Measurements from ENCODE around the gene KRT37.
"Not testable (repeated sequence)": the region's sequence is repeated elsewhere in the genome, so short reads cannot be mapped to it uniquely, and the experiment has no call there.

Gene KRT37

DNA sequence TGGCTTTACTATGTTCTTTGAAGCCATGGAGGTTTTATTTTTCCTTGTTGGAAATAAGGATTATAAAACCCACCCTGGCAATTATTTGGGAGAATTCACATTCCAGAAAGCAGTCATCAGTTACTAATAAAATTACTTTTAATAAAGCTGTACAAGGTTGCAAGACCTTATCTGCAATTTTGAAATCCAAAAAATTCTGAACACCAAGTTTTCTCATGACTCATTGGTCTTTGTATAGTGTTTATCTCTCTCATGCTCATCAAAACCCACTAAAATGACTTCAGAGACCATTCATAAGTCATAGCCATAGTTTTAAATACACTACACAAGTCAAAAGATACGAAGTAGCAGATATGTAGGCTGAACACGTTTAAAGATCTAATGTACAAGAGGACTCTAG is 22.4 kb upstream of the KRT37 start:
- no peak overlapping the region for H3K27ac Mint-ChIP-seq
- no peak overlapping the region for H3K4me3 Mint-ChIP-seq
- peaks cover 6% of the 10 kb centered on the region for H3K27me3 Mint-ChIP-seq
- no peaks in the 10 kb centered on the region for H3K36me3 Mint-ChIP-seq (ENCODE audit: low read depth)
- no peaks in the 10 kb centered on the region for H3K9me3 Mint-ChIP-seq
- no peaks in the 10 kb centered on the region for H3K4me1 Mint-ChIP-seq (ENCODE audit: low read depth)

- Mint-ChIP-seq H3K27ac (no peak overlapping the region), H3K4me1 (ENCODE audit: low read depth) (no peaks in the 10 kb centered on the region), H3K27me3 (peaks cover 11% of the 10 kb centered on the region), H3K4me3 (no peak overlapping the region), H3K9me3 (no peaks in the 10 kb centered on the region), H3K36me3 (ENCODE audit: low read depth) (no peaks in the 10 kb centered on the region)
Observed at GRCh38 chr17:41444640-41445039, 20.3 kb upstream of the KRT37 start.

- Mint-ChIP-seq H3K4me1 (ENCODE audit: low read depth) (no peaks in the 10 kb centered on the region), H3K9me3 (no peaks in the 10 kb centered on the region), H3K27me3 (peaks cover 11% of the 10 kb centered on the region), H3K27ac (no peak overlapping the region), H3K4me3 (no peak overlapping the region), H3K36me3 (ENCODE audit: low read depth) (no peaks in the 10 kb centered on the region)
Observed at GRCh38 chr17:41444186-41444585, 19.8 kb upstream of the KRT37 start.

DNA sequence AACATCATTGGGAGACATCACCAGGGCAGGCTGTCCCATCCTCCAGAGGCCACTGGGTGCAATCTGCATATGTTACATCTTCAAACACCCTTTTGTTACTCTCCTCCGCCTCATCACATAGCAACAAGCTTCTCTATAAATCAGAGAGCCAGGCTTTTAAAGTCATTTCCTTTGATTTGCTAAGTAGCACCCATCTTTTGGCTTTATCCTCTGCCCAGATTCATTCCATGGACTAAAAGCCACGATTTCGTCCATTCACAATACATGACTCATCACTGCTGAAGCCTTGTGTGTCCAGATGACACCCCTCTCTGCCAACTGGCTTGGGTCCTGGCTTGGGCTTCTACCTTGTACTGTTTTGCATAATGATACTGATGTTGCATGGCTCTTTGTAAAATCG is 18.4 kb upstream of the KRT37 start:
- no peak overlapping the region for H3K27ac Mint-ChIP-seq
- peaks cover 11% of the 10 kb centered on the region for H3K27me3 Mint-ChIP-seq
- H3K36me3 Mint-ChIP-seq (ENCODE audit: low read depth), result no peaks in the 10 kb centered on the region
- no peak overlapping the region for H3K4me3 Mint-ChIP-seq
- H3K9me3 Mint-ChIP-seq, result no peaks in the 10 kb centered on the region
- H3K4me1 Mint-ChIP-seq (ENCODE audit: low read depth), result no peaks in the 10 kb centered on the region

DNA sequence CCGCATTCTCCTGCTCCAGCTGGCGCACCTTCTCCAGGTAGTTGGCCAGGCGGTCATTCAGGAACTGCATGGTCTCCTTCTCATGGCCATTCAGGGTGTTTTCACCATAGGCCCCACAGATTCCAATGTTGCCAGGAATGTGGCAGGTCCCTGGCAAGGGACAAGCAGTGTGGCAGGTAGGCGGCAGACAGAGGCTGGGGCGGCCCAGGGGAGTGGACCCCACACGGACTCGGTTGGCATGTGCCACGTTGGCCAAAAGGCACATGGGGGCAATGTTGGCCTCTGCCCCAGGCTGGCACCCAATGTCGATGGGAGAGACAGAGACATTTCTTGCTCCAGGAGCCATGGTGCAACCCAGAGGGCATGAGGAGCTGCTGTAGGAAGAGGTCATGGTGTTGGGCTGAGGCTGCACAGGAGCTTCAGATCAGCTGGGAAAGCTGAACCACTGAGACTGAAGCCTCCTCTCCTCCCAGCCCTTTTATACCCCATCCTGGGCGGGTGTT is 16.2 kb upstream of the KRT37 start, which contains the start of gene KRT38:
Gene KRT38, minus strand, starts transcription at position 453 of the 503 bp plus-strand sequence. Its CDS starts 62 bp downstream, at position 391.
- H3K27ac Mint-ChIP-seq, result no peak within 1 kb of the TSS
- no peaks in the 10 kb centered on the region for H3K4me1 Mint-ChIP-seq (ENCODE audit: low read depth)
- H3K36me3 Mint-ChIP-seq (ENCODE audit: low read depth), result no peaks in the 10 kb centered on the region
- H3K27me3 Mint-ChIP-seq, result peaks cover 11% of the 10 kb centered on the region
- no peak within 1 kb of the TSS for H3K4me3 Mint-ChIP-seq
- H3K9me3 Mint-ChIP-seq, result no peaks in the 10 kb centered on the region

DNA sequence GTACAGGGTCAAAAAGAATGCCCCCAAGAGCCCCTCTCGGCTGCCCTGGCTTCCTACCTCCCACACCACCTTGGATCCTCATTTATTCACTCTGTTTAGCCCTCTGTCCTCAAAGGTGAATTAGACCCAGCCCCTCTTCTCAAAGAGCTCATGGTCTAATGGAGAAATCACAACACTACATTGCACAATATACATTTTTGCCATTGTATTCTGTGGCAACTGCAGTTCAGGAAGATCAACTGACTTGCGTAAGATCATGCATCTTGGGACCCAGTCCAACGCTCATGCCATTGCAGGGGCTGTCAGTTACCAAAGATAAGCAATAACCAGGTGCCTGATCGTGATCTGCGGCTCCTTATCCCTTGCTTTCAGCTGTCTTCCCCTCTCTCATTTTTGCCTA is 15.0 kb upstream of the KRT37 start:
- Mint-ChIP-seq H3K4me3 (no peak overlapping the region), H3K4me1 (ENCODE audit: low read depth) (no peaks in the 10 kb centered on the region), H3K27me3 (peaks cover 11% of the 10 kb centered on the region), H3K9me3 (no peaks in the 10 kb centered on the region), H3K36me3 (ENCODE audit: low read depth) (no peaks in the 10 kb centered on the region), H3K27ac (no peak overlapping the region)

DNA sequence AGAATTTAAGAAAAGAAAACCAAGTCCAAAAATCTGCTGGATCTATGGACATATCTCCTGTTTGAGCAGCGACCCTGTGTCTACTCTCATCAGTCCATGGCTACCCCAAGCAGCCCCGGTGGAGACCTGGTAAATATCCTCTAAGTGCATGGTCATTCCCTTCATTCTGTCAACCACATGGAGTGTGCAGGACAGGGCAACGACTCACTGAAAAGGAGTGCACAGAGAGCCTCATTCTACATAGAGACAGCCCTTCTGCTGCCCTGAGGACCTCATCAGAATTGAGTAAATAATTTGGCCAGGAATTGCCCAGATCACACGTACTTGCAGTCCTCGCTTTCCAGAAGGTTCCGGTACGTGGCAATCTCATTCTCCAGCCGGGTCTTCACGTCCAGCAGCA is 13.4 kb upstream of the KRT37 start:
- no peaks in the 10 kb centered on the region for H3K36me3 Mint-ChIP-seq (ENCODE audit: low read depth)
- H3K4me1 Mint-ChIP-seq (ENCODE audit: low read depth), result no peaks in the 10 kb centered on the region
- H3K9me3 Mint-ChIP-seq, result no peaks in the 10 kb centered on the region
- H3K27ac Mint-ChIP-seq, result no peak overlapping the region
- peaks cover 11% of the 10 kb centered on the region for H3K27me3 Mint-ChIP-seq
- H3K4me3 Mint-ChIP-seq, result no peak overlapping the region

DNA sequence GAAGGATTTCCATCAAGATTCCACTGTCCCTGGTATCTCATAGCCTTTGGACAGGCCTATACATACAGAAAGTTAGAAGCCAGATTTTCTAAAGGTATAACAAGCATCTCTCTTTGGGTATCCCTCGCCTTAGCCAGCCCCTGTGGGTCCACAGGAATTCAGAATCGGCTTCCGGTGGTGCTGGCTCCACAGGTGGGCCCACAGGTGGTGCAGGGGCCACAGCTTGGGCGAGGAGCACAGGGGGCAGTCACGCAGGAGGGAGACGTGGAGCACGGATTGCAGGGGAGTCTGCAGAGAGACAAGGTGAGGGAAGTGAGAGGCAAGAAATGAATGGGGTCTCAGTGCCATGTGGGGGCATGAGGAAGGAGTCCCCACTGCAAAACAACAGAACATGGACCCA is 12.9 kb upstream of the KRT37 start:
- H3K4me1 Mint-ChIP-seq (ENCODE audit: low read depth), result no peaks in the 10 kb centered on the region
- H3K4me3 Mint-ChIP-seq, result no peak overlapping the region
- H3K36me3 Mint-ChIP-seq (ENCODE audit: low read depth), result no peaks in the 10 kb centered on the region
- H3K9me3 Mint-ChIP-seq, result no peaks in the 10 kb centered on the region
- H3K27me3 Mint-ChIP-seq, result peaks cover 10% of the 10 kb centered on the region
- H3K27ac Mint-ChIP-seq, result no peak overlapping the region

DNA sequence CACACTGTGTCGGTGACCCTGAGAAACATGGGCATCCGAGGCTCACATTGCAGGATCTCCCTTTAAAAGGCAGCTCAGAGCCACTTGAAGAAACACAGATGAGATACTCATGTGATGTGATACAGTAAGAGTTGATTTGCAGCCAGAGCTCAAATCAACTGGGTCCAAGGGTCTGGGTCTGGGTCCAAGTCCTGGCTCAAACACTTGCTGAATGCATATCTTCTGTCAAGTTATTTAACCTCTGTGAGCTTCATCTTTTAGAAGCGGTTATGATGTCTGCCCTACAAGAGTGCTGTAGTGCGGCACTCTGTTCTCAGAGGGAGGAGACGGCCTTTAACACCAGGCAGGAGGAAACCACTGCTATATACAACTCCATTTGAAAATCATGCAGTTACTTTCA is 10.0 kb upstream of the KRT37 start:
- no peaks in the 10 kb centered on the region for H3K4me1 Mint-ChIP-seq (ENCODE audit: low read depth)
- H3K27ac Mint-ChIP-seq, result no peak overlapping the region
- peaks cover 4% of the 10 kb centered on the region for H3K27me3 Mint-ChIP-seq
- H3K4me3 Mint-ChIP-seq, result no peak overlapping the region
- H3K36me3 Mint-ChIP-seq (ENCODE audit: low read depth), result no peaks in the 10 kb centered on the region
- no peaks in the 10 kb centered on the region for H3K9me3 Mint-ChIP-seq

- Mint-ChIP-seq H3K4me1 (ENCODE audit: low read depth) (no peaks in the 10 kb centered on the region), H3K27ac (no peak overlapping the region), H3K36me3 (ENCODE audit: low read depth) (no peaks in the 10 kb centered on the region)
Observed at GRCh38 chr17:41434005-41434404, 9.6 kb upstream of the KRT37 start.

GRCh38 chr17:41433586-41433985 is 9.2 kb upstream of the KRT37 start:
- Mint-ChIP-seq H3K27ac (no peak overlapping the region), H3K36me3 (ENCODE audit: low read depth) (no peaks in the 10 kb centered on the region), H3K4me1 (ENCODE audit: low read depth) (no peaks in the 10 kb centered on the region), H3K27me3 (peaks cover 4% of the 10 kb centered on the region), H3K4me3 (no peak overlapping the region), H3K9me3 (no peaks in the 10 kb centered on the region)

More at GRCh38 chr17:41434005-41434404, 9.6 kb upstream of the KRT37 start:
- no peaks in the 10 kb centered on the region for H3K9me3 Mint-ChIP-seq
- peaks cover 4% of the 10 kb centered on the region for H3K27me3 Mint-ChIP-seq
- H3K4me3 Mint-ChIP-seq, result no peak overlapping the region

- not testable (repeated sequence) for H3K27me3 Mint-ChIP-seq; H3K9me3 Mint-ChIP-seq; H3K4me1 Mint-ChIP-seq (ENCODE audit: low read depth); H3K4me3 Mint-ChIP-seq; H3K36me3 Mint-ChIP-seq (ENCODE audit: low read depth); H3K27ac Mint-ChIP-seq
Observed at GRCh38 chr17:41430376-41430775, 6.0 kb upstream of the KRT37 start.

DNA sequence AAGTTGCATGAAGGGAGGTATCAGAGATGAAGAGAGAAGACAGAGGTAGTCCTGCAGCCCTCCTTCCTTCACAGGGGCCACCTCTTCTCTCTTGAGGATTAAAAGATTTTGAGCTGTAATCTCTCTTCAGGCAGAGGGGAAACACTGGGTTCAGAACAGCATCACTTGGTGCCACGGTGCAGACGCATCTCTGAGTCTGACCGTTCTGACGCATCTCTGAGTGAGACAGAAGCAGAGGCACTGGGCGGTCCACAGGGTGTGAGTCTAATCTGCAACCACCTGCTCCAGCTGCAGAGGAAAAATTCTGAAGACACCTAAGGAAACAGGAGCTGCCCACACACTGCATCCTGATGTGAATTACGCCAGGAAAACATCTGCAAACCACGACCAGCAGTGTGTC is 5.3 kb upstream of the KRT37 start:
- H3K9me3 Mint-ChIP-seq, result no peaks in the 10 kb centered on the region
- H3K4me3 Mint-ChIP-seq, result no peak overlapping the region
- no peaks in the 10 kb centered on the region for H3K4me1 Mint-ChIP-seq (ENCODE audit: low read depth)
- no peaks in the 10 kb centered on the region for H3K36me3 Mint-ChIP-seq (ENCODE audit: low read depth)
- peaks cover 4% of the 10 kb centered on the region for H3K27me3 Mint-ChIP-seq
- no peak overlapping the region for H3K27ac Mint-ChIP-seq

- no peaks in the 10 kb centered on the region for H3K36me3 Mint-ChIP-seq (ENCODE audit: low read depth)
- no peaks in the 10 kb centered on the region for H3K4me1 Mint-ChIP-seq (ENCODE audit: low read depth)
- H3K4me3 Mint-ChIP-seq, result no peak overlapping the region
- H3K27ac Mint-ChIP-seq, result no peak overlapping the region
- H3K9me3 Mint-ChIP-seq, result no peaks in the 10 kb centered on the region
- H3K27me3 Mint-ChIP-seq, result peaks cover 4% of the 10 kb centered on the region
Observed at GRCh38 chr17:41428591-41429291, 4.4 kb upstream of the KRT37 start.

GRCh38 chr17:41422586-41422985 is 1.8 kb downstream of the KRT37 start:
- H3K4me1 Mint-ChIP-seq (ENCODE audit: low read depth); H3K27me3 Mint-ChIP-seq; H3K36me3 Mint-ChIP-seq (ENCODE audit: low read depth); H3K4me3 Mint-ChIP-seq; H3K9me3 Mint-ChIP-seq; H3K27ac Mint-ChIP-seq: not testable (repeated sequence)

- Mint-ChIP-seq H3K27me3 (no peaks in the 10 kb centered on the region), H3K27ac (no peak overlapping the region), H3K9me3 (no peaks in the 10 kb centered on the region), H3K4me1 (ENCODE audit: low read depth) (no peaks in the 10 kb centered on the region), H3K4me3 (no peak overlapping the region), H3K36me3 (ENCODE audit: low read depth) (no peaks in the 10 kb centered on the region)
Observed at GRCh38 chr17:41421617-41422016, 2.8 kb downstream of the KRT37 start.
